SK-N-SH treated with all-trans-retinoic acid at 6 μM for 48 hours (cell line): ENCODE data around the gene UBL4B.
A peak's percentile ranks its signal among the peaks of the same experiment; 100 is the strongest.

ENCODE experiments used
- ATAC-seq: fragments of 200-7000 bp; cut with Tn5 transposase; 3 replicates; pipeline ENCODE4 v1.9.1; 2020; ENCODE audit warnings: mild to moderate bottlenecking, moderate library complexity
- ARNTL ChIP-seq: fragments of 450-650 bp; formaldehyde crosslinking; IDR thresholded peaks from 2 replicates; pipeline ENCODE4 v1.5.0; 2020; ENCODE audit warnings: low read depth, mild to moderate bottlenecking, moderate library complexity, borderline replicate concordance
- BACH2 ChIP-seq: fragments of 250-450 bp; sonication (Bioruptor Pico); IDR thresholded peaks from 2 replicates; pipeline ENCODE4 v1.9.0; 2021; ENCODE audit warnings: mild to moderate bottlenecking, borderline replicate concordance
- CSDC2 ChIP-seq: fragments of 250-450 bp; sonication (Bioruptor Pico); IDR thresholded peaks from 2 replicates; pipeline ENCODE4 v1.5.0; 2020; ENCODE audit warnings: mild to moderate bottlenecking, moderate library complexity
- ESRRG ChIP-seq: fragments of 250-450 bp; sonication (Bioruptor Pico); IDR thresholded peaks from 2 replicates; pipeline ENCODE4 v1.6.1; 2021; ENCODE audit warnings: mild to moderate bottlenecking
- GLIS3 ChIP-seq: fragments of 250-450 bp; sonication (Bioruptor Pico); IDR thresholded peaks from 2 replicates; pipeline ENCODE4 v1.5.0; 2020; ENCODE audit warnings: mild to moderate bottlenecking, moderate library complexity
- ISL1 ChIP-seq: fragments of 250-450 bp; sonication (Bioruptor Pico); IDR thresholded peaks from 2 replicates; pipeline ENCODE4 v2.1.2; 2022; ENCODE audit warnings: mild to moderate bottlenecking, moderate library complexity
- PPARA ChIP-seq: fragments of 250-450 bp; sonication (Bioruptor Pico); IDR thresholded peaks from 2 replicates; pipeline ENCODE4 v1.5.0; 2020; ENCODE audit warnings: mild to moderate bottlenecking, borderline replicate concordance
- RARB ChIP-seq: fragments of 250-450 bp; sonication (Bioruptor Pico); IDR thresholded peaks from 2 replicates; pipeline ENCODE4 v1.8.0; 2021; ENCODE audit warnings: mild to moderate bottlenecking, moderate library complexity
- TCF4 ChIP-seq: fragments of 250-450 bp; sonication (Bioruptor Pico); IDR thresholded peaks from 2 replicates; pipeline ENCODE4 v1.8.0; 2021; ENCODE audit warnings: mild to moderate bottlenecking, moderate library complexity, borderline replicate concordance
- TOX ChIP-seq: fragments of 250-450 bp; sonication (Bioruptor Pico); IDR thresholded peaks from 2 replicates; pipeline ENCODE4 v1.8.0; 2021; ENCODE audit warnings: mild to moderate bottlenecking, moderate library complexity, borderline replicate concordance
- ZC3H10 ChIP-seq: fragments of 250-450 bp; sonication (Bioruptor Pico); IDR thresholded peaks from 2 replicates; pipeline ENCODE4 v1.5.1; 2021; ENCODE audit warnings: mild to moderate bottlenecking, moderate library complexity
- ZFP30 ChIP-seq: fragments of 450-650 bp; formaldehyde crosslinking; IDR thresholded peaks from 2 replicates; pipeline ENCODE4 v1.5.0; 2022; ENCODE audit warnings: mild to moderate bottlenecking, moderate library complexity
- ZNF565 ChIP-seq: fragments of 450-650 bp; formaldehyde crosslinking; conservative IDR thresholded peaks from 2 replicates; pipeline ENCODE4 v1.5.0; 2020; ENCODE audit warnings: low read depth, mild to moderate bottlenecking, moderate library complexity
- ZNF70 ChIP-seq: fragments of 450-650 bp; formaldehyde crosslinking; IDR thresholded peaks from 2 replicates; pipeline ENCODE4 v1.5.0; 2020; ENCODE audit warnings: mild to moderate bottlenecking, moderate library complexity
- TF ChIP-seq, protein P1 (sequence below): fragments of 250-450 bp; sonication (Bioruptor Pico); IDR thresholded peaks from 2 replicates; pipeline ENCODE4 v1.8.0; 2020; ENCODE audit warnings: mild to moderate bottlenecking, moderate library complexity, borderline replicate concordance
- TF ChIP-seq, protein P2 (sequence below): fragments of 250-450 bp; sonication (Bioruptor Pico); IDR thresholded peaks from 2 replicates; pipeline ENCODE4 v1.5.0; 2020; ENCODE audit warnings: mild to moderate bottlenecking, moderate library complexity
- TF ChIP-seq, protein P3 (sequence below): fragments of 250-450 bp; sonication (Bioruptor Pico); IDR thresholded peaks from 2 replicates; pipeline ENCODE4 v1.5.1; 2020; ENCODE audit warnings: low read depth, mild to moderate bottlenecking, moderate library complexity
- TF ChIP-seq, protein P4 (sequence below): fragments of 250-450 bp; sonication (Bioruptor Pico); IDR thresholded peaks from 2 replicates; pipeline ENCODE4 v1.8.0; 2021; ENCODE audit warnings: low read depth, mild to moderate bottlenecking, moderate library complexity, borderline replicate concordance

The UBL4B gene

GRCh38 chr1:110098222-110099026 is 13.8 kb upstream of the UBL4B start (continued):
- TF ChIP-seq, protein P1, sequence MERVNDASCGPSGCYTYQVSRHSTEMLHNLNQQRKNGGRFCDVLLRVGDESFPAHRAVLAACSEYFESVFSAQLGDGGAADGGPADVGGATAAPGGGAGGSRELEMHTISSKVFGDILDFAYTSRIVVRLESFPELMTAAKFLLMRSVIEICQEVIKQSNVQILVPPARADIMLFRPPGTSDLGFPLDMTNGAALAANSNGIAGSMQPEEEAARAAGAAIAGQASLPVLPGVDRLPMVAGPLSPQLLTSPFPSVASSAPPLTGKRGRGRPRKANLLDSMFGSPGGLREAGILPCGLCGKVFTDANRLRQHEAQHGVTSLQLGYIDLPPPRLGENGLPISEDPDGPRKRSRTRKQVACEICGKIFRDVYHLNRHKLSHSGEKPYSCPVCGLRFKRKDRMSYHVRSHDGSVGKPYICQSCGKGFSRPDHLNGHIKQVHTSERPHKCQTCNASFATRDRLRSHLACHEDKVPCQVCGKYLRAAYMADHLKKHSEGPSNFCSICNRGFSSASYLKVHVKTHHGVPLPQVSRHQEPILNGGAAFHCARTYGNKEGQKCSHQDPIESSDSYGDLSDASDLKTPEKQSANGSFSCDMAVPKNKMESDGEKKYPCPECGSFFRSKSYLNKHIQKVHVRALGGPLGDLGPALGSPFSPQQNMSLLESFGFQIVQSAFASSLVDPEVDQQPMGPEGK: 0 out of 2 replicates have a peak, but pooled peaks have one; percentile 62
- 0 out of 2 replicates have a peak, but pooled peaks have one; percentile 60 for TF ChIP-seq ISL1 (CRISPR knock-in tag)
- no peak; the same call in 1 of the 2 replicates for TF ChIP-seq GLIS3 (CRISPR knock-in tag)
- TF ChIP-seq, protein P2, sequence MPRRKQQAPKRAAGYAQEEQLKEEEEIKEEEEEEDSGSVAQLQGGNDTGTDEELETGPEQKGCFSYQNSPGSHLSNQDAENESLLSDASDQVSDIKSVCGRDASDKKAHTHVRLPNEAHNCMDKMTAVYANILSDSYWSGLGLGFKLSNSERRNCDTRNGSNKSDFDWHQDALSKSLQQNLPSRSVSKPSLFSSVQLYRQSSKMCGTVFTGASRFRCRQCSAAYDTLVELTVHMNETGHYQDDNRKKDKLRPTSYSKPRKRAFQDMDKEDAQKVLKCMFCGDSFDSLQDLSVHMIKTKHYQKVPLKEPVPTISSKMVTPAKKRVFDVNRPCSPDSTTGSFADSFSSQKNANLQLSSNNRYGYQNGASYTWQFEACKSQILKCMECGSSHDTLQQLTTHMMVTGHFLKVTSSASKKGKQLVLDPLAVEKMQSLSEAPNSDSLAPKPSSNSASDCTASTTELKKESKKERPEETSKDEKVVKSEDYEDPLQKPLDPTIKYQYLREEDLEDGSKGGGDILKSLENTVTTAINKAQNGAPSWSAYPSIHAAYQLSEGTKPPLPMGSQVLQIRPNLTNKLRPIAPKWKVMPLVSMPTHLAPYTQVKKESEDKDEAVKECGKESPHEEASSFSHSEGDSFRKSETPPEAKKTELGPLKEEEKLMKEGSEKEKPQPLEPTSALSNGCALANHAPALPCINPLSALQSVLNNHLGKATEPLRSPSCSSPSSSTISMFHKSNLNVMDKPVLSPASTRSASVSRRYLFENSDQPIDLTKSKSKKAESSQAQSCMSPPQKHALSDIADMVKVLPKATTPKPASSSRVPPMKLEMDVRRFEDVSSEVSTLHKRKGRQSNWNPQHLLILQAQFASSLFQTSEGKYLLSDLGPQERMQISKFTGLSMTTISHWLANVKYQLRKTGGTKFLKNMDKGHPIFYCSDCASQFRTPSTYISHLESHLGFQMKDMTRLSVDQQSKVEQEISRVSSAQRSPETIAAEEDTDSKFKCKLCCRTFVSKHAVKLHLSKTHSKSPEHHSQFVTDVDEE (CRISPR knock-in tag): peak; percentile 93
- peak; percentile 67; the same call in 1 of the 2 replicates for TF ChIP-seq ZNF565
- TF ChIP-seq, protein P3, sequence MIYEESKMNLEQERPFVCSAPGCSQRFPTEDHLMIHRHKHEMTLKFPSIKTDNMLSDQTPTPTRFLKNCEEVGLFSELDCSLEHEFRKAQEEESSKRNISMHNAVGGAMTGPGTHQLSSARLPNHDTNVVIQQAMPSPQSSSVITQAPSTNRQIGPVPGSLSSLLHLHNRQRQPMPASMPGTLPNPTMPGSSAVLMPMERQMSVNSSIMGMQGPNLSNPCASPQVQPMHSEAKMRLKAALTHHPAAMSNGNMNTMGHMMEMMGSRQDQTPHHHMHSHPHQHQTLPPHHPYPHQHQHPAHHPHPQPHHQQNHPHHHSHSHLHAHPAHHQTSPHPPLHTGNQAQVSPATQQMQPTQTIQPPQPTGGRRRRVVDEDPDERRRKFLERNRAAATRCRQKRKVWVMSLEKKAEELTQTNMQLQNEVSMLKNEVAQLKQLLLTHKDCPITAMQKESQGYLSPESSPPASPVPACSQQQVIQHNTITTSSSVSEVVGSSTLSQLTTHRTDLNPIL (CRISPR knock-in tag): 0 out of 2 replicates have a peak, but pooled peaks have one; percentile 26
- no peak; the same call in 1 of the 2 replicates for TF ChIP-seq RARB (CRISPR knock-in tag)
- TF ChIP-seq BACH2 (CRISPR knock-in tag): peak; percentile 60
- TF ChIP-seq ZFP30 (CRISPR knock-in tag): no peak
- TF ChIP-seq TCF4 (CRISPR knock-in tag): peak; percentile 80
- peak; percentile 77; the same call in 1 of the 2 replicates for TF ChIP-seq PPARA (CRISPR knock-in tag)
- TF ChIP-seq TOX (CRISPR knock-in tag): no peak
- TF ChIP-seq ESRRG (CRISPR knock-in tag): peak; percentile 36; the same call in 1 of the 2 replicates

GRCh38 chr1:110100335-110100734 is 11.9 kb upstream of the UBL4B start:
- no peak for ATAC-seq
- TF ChIP-seq CSDC2 (CRISPR knock-in tag) (no peak), PPARA (CRISPR knock-in tag) (no peak), ISL1 (CRISPR knock-in tag) (no peak), ZNF565 (no peak), ZC3H10 (CRISPR knock-in tag) (no peak), TOX (CRISPR knock-in tag) (no peak), ZNF70 (CRISPR knock-in tag) (no peak), ARNTL (CRISPR knock-in tag) (no peak), ZFP30 (CRISPR knock-in tag) (no peak), TCF4 (CRISPR knock-in tag) (no peak)
- TF ChIP-seq, protein P4, sequence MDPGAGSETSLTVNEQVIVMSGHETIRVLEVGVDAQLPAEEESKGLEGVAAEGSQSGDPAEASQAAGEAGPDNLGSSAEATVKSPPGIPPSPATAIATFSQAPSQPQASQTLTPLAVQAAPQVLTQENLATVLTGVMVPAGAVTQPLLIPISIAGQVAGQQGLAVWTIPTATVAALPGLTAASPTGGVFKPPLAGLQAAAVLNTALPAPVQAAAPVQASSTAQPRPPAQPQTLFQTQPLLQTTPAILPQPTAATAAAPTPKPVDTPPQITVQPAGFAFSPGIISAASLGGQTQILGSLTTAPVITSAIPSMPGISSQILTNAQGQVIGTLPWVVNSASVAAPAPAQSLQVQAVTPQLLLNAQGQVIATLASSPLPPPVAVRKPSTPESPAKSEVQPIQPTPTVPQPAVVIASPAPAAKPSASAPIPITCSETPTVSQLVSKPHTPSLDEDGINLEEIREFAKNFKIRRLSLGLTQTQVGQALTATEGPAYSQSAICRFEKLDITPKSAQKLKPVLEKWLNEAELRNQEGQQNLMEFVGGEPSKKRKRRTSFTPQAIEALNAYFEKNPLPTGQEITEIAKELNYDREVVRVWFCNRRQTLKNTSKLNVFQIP (CRISPR knock-in tag): no peak
- TF ChIP-seq, protein P2 (CRISPR knock-in tag): no peak
